SIG-M5 treated with dmso at 0.1 percent for 504 hours (cell line): ENCODE measurements around the gene MDM4.

Source experiments
- DNase-seq: peaks from one replicate; lab custom pipeline; 2025; ENCODE audit not compliant: unreplicated experiment; lab: John Stamatoyannopoulos, UW

Gene MDM4

GRCh38 chr1:204491655-204492054 is 24.6 kb upstream of the MDM4 start:
- no peak for DNase-seq

DNA sequence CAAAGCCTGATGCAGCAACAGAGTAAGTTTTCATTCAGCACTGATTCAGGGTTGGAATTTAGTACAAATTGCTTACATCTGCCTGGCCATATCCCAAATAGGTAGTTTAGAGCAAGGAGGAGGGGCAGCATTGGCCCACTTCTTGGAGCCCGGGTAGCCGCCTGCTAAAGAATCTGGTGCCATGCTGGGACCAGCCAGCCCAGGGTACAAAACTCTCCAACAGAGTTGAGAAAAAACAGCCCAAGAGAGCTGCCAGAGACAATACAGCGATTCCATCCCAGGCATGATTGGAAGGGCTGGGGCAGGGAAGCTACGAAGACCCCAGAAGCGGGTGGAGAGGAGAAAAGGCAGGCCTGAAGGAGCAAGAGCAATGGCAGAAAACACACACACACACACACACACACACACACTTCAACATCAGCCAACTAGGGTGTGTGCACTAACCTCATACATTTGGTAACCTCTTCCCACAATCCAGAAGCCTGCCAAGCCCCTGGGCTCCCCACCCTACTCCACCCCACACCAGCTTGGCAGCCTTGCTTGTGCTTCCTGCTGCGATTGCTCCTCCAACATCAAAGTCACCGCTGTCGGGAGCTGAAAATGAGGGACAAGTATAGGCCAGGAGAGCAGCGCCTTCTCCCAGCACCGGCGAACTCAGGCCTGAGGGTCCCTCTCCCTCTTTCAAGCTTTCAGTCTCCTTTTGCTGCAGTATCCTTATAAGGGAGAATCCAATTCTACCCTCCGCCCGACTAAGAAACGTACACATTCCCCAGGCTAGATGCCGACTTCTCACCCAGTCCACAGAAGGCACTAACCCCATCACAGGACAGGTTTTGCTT is 22.8 kb upstream of the MDM4 start:
- DNase-seq, result peak; percentile 65

- peak; percentile 83 for DNase-seq
Observed at GRCh38 chr1:204493984-204494280, 22.3 kb upstream of the MDM4 start.

DNA sequence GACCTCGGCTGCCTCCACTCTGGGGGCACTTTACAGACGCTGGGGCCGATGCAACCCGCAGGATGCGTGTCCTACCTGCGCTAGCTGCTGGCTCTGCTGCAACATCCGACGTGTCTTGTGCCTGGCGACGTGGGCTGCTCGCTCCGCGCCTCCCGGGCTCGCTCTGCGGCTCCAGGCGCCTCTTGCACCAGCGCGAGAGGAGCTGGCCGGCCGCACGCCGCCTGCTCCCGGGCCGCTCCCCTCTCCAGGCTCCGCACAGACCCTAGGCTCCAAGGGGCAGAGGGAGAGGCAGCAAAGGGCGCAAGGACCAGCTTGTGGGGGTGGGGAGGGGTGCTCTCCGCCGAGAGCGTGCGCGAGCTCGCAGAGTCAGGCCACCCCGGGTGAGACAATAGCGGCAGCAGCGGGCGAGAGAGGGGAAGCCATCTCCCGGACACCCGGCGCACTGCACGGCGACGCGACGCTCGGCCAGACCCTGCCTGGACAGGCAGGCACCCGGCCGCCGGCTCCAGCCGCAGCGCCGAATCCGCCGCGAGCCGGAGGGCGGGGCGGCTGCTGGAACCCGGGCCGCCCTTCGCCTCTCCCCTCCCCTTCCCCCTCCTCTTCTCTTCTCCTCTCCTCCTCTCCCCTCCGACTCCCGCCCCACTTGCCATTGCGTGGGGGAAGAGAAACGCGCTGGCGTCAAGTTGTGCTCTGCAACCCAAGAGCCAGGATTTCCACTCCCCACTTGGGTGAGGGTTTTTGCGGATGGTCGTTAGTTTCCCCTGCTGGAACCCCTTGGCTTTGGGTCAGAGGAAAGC is 21.7 kb upstream of the MDM4 start, which contains the start of gene PIK3C2B:
TSS of gene PIK3C2B (minus strand) at position 525 of the 797 bp plus-strand sequence. CDS start 25,003 bp downstream, outside the sequence.
- peak; percentile 82 for DNase-seq

DNA sequence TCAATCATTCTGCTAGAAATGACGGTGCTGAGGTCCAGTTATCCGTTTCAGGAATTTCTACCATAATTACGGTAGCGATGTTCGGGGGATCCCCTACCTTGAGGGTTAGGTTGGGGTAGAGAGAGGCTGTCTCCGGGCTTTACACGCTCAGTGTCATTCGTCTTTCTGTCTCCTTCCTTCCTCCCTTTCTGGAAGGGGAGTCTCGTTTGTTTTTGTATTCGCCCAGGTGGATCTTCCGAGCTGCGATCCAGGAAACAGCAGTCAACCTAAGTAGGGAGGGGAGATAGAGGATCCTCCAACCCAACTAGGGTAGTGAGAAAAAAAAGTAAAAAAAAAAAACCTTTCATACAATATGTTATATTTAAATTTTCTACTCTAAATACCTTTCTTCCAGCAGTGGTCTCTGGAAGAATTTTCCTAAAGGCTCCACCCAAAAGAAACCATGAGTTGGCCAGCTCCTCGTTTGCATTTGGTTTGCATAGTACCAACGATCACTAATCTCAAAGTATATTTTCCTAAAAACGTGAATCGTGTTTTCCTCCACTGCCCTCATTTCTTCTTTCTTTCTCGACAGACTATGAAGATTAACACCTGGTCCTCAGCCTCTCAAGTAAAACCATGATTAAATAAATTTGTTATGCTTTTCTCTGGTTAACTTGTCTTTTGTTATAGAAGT is 21.0 kb upstream of the MDM4 start:
- DNase-seq, result no peak

DNA sequence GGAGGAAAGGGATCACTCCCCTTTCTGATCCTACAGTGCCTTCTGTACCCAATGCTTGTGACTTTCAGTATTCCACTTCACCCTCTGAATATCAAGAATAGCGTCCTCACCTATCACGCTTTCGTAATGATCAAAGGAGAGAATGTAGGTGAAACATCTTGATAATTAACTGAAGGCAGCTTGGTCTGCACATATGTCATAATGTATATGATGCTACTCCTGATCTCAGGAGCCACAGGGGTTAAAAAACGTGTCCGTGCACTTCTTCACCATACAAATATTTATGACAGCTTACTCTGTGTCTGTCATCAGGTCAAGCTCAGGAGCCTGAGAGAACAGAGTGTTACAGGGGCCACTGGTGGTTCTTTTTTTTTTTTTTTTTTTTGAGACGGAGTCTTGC is 20.4 kb upstream of the MDM4 start:
- no peak for DNase-seq

DNA sequence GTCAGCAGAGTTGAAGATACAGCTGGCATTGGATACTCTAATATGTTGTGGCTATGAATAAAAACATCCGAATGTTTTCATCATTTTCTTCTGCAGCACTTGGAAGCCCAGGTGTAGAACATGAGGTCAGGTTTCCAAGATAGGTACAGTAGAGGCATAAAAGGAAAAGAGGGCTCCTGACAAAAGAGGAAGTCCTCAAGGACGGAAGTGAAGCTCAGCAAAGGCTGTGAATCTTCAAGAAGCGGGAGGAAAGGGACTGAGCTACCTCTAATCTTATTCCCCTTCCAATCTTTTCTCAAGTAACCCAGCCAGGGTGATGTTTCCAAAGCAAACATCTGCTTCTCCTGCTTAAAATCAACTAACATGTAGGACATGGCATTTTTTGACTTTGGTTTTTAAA is 17.2 kb upstream of the MDM4 start:
- peak; percentile 66 for DNase-seq

DNA sequence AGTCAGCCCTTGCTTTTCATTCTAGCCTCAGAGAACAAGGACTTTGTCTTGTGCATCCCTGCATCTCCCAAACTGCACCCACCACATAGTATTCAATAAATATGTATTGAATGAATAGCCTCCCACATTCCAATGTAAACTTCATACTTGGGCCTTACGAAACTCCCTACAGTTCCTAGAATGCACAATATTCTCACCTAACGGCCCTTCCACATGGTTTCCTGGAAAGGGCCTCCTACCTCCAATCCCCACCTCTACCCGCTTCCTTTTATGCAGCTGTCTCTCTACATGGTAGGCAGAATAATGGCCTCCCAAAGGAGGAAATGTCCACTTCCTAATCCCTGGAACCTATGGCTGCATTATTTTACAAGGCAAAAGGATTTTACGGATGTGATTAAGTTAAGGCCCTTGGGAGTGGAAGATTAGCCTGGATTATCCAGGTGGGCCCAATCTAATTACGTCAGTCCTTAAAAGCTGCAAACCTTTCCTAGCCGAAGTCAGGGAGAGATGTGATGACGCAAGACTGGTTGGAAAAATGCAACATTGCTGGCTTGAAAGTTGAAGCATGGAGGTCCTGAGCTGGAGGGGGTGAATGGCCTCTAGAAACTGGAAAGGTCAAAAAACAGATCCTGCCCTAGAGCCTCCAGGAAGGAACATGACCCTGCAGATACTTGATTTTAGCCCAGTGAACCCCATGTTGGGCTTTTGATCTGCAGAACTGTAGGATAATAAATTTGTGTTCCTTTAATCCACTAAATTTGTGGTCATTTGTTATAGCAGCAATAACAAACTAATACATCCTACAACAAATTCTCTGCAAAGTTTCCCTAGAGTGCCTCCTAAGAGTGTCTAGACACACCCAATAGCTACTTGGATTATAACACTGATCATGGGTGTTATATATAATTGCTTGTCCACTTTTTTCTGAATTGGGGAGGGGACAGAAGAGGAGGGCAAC is 16.4 kb upstream of the MDM4 start:
- DNase-seq, result no peak

DNA sequence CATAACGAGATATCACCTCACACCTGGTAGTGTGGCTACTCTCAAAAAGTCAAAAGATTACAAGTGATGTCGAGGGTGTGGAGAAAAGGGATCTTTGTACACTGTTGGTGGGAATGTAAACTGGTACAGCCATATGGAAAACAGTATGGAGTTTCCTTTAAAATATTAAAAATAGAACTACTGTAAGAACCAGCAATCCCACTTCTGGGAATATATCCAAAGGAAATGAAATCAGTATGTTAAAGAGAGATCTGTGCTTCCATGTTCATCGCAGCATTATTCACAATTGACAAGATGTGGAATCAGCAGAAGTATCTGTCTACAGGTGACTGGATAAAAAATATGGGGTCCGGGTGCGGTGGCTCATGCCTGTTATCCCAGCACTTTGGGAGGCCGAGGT is 14.0 kb upstream of the MDM4 start:
- no peak for DNase-seq

DNA sequence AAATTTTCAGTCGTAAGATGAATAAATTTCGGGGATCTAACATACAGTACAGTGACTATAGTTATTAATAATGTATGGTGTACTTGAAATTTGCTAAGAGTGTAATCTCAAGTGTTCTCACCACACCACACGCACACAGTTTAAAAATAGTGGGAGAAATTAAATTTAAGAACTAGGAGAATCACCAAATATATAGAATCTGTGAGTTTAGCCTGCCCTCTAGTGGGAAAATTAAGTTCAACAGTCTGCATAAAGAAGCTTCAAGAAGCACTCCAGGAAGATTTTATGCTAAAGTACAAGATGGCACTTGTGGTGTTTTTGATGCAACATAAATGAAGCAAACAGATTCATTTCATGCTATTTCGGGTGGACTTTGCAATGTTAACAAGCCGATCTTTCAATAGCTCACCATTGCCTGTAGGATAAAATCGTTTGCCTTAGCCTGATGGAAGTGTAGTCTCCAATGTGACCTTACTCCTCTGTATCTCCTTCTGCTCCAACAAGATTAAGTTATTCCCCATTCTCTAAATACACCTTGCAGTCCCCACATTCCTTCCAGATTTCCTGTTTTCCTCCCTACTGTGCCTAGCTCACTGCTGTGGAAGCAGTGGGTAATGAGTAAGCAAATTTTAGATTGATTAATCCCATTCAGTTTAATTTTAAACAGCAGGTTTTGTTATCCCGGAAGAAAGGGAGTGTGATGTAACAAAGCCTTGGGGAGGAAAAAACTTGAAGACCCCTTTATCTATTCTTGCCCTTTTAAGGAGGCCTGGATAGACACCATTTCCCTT is 12.9 kb upstream of the MDM4 start:
- peak; percentile 93 for DNase-seq

DNA sequence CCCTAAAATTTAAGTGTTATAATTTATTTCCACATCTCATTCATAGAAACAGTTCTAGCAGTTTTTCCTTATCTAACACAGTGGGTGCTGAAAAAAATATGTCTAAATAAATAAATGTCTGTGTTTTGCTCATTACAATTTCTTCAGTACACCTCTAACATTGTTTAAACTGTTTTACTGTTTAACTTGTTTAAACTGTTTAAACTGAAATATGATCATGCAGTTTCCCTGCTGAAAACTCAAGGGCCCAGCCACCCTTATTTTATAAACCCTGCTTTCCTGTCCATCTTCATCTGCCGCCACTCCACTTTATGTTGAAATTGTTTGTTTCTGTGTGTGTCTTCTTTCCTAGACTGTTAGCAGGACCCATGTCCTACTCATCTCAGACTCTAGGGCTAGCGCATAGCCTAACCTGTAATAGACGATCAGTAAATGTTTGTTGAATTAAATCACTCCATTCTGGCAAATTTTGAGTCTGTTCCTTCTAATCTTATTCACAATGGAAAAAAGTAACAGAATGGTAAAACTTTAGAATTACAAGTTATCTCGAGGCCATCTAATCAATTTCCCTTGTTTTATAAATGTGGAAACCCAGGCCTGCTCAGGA is 12.2 kb upstream of the MDM4 start:
- no peak for DNase-seq

DNA sequence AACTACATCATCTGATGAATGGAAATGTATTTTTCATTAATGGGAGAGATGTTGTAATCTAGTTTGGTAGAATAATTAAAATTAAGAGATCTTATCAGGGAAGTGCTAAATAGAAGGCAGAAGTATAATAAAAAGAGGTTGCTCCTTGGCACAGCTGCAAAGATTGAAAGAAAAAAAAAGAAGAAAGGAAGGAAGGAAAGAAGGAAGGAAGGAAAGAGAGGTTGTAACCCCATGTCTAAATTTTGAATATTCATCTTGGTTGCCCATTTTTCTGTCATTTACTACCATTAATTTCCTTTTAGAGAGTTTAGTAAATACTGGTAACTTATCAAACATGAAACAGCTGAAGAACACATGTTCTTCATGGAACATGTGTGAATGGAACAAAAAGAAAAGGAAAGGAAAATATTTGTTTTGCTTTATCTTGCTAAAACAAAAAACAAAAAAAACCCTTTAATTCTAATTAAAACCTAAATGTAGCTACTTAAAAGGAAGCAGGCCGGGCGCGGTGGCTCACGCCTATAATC is 10.5 kb upstream of the MDM4 start:
- DNase-seq, result no peak

GRCh38 chr1:204506201-204506968 is 9.8 kb upstream of the MDM4 start:
- DNase-seq, result peak; percentile 96

DNA sequence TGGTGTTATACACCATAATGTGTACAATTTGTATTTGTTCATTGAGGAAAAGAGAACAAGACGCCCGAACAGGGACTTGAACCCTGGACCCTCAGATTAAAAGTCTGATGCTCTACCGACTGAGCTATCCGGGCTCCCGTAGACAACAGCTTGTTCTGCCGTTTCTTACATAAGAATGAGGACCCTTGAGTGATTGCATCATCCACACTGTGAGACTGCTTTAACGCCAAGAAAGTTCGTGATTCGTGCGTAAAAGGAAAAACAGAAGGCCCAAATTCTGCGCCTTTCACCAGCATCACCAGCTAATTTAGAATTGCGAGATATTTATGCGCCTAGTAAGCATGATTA is 9.3 kb upstream of the MDM4 start:
- peak; percentile 93 for DNase-seq

GRCh38 chr1:204507317-204508105 is 8.7 kb upstream of the MDM4 start:
- DNase-seq, result peak; percentile 86

DNA sequence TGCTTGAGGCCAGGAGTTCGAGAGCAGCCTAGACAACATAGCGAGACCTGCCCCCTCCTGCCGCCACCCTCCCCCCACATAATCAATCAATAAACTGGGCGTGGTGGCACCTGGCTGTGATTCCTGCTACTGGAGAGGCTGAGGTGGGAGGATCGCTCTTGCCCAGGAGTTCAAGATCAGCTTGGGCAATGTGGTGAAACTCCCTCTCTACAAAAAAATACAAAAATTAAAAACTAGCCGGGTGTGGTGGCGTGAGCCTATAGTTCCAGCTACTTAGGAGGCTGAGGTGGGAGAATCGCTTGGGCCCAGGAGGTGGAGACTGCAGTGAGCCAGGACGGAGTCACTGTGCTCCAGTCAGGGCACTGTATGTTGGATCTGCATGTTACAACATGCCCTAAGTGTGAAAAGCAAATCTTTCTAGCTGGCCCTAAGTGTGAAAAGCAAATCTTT is 7.0 kb upstream of the MDM4 start:
- DNase-seq, result no peak

DNA sequence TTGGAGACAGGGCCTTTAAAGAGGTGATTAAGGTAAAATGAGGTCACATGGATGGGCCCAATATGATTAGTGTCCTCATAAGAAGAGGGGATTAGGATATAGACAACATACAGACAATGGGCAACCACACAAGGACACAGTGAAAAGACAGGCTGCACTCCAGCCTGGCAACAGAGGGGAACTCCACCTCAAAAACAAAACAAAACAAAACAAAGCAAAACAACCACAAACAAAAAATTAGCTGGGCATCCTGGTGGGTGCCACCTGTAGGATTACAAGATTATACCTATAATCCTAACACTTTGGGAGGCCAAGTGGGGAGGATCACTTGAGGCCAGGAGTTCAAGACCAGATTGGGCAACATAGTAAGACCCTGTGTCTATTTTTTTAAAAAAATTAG is 4.8 kb upstream of the MDM4 start:
- DNase-seq, result no peak
